ENCODE measurements around the gene CABYR.

The CABYR gene

GRCh38 chr18:24208270-24209035 is 69.6 kb downstream of the CABYR start:
- Histone ChIP-seq H3K27ac (no peak overlapping the region), H3K9me3 (no peaks in the 10 kb centered on the region), H3K27me3 (no peaks in the 10 kb centered on the region), H3K36me3 (no peaks in the 10 kb centered on the region), H3K4me3 (no peak overlapping the region), H3K4me1 (peaks cover 0 to 21% (median 5%) of the 10 kb centered on the region in 4 donors)
- DNase-seq: no peak
- no peak for TF ChIP-seq CTCF (IDR thresholded peaks at IDR 0.05)
- intact Hi-C loops (cut with DNase I; ENCODE audit: low total_unique reads): no loop called here

DNA sequence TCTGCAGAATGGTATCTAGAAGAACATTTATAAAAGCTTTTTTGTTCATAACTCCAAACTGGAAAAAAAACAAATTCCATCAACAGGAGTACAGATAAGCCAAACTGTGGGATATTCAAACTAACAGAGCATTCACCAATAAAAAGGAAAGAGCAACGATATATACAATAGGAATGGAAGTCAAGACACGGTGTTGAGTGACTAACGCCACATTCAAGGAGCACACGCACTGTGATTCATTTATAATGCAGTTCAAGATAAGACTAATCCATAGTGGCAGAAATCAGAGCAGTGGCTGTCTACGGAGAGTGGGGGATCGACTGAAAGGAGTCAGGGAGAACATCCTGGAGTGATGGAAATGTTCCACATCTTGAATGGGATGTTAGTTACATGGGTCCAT is 70.7 kb downstream of the CABYR start:
- H3K27me3 ChIP-seq: no peaks in the 10 kb centered on the region
- no peaks in the 10 kb centered on the region for H3K9me3 ChIP-seq
- no peak overlapping the region for H3K4me3 ChIP-seq
- H3K27ac ChIP-seq: no peak overlapping the region
- no peaks in the 10 kb centered on the region for H3K36me3 ChIP-seq
- no peak for DNase-seq
- TF ChIP-seq CTCF (IDR thresholded peaks at IDR 0.05): no peak
- H3K4me1 ChIP-seq: peaks cover 0 to 32% (median 14%) of the 10 kb centered on the region in 4 donors
- intact Hi-C loops (cut with DNase I; ENCODE audit: low total_unique reads): no loop called here

Measured in tibial artery (tissue), 4 donors.